Calu3 (cell line): ENCODE results near the gene GNB1. TPM values are rescaled to one million over a fixed set of nuclear protein-coding genes. Genes with fewer than 3 reads are reported as not detected.

ENCODE experiments used
- BruUV-seq: library from RNA; stranded (reverse); fragments of 400-500 nt; replicated peaks from 2 replicates; lab custom pipeline; 2021; lab: Mats Ljungman, UMichigan
- CTCF ChIA-PET: fragments of 300-600 bp; sonication (Branson Sonifier 250); formaldehyde crosslinking; loops from one replicate; lab custom pipeline; 2022; ENCODE audit warnings: antibody characterized with exemption; lab: Charles Lee
- DNase-seq: peaks from one replicate; pipeline ENCODE4 v3.0.0; 2022
- H3K27ac Mint-ChIP-seq: one replicate; pipeline ENCODE4 v1.8.0; 2022; ENCODE audit warnings: mixed read lengths; ENCODE audit not compliant: unreplicated experiment
- H3K27me3 Mint-ChIP-seq: one replicate; pipeline ENCODE4 v1.8.0; 2022; ENCODE audit warnings: mixed read lengths; ENCODE audit not compliant: unreplicated experiment
- H3K36me3 Mint-ChIP-seq: one replicate; pipeline ENCODE4 v1.8.0; 2022; ENCODE audit warnings: mild to moderate bottlenecking, moderate library complexity, mixed read lengths; ENCODE audit not compliant: insufficient read depth, unreplicated experiment
- H3K4me1 Mint-ChIP-seq: one replicate; pipeline ENCODE4 v1.8.0; 2022; ENCODE audit warnings: mild to moderate bottlenecking, low read depth, mixed read lengths; ENCODE audit not compliant: unreplicated experiment
- H3K4me3 Mint-ChIP-seq: one replicate; pipeline ENCODE4 v1.8.0; 2022; ENCODE audit warnings: mild to moderate bottlenecking, low read depth, moderate library complexity, mixed read lengths; ENCODE audit not compliant: unreplicated experiment
- H3K9me3 Mint-ChIP-seq: one replicate; pipeline ENCODE4 v1.8.0; 2022; ENCODE audit warnings: low read depth, mixed read lengths; ENCODE audit not compliant: unreplicated experiment
- intact Hi-C: fragments of 100-400 bp; cut with micrococcal nuclease; formaldehyde crosslinking; loops from one replicate; pipeline ENCODE4 v1.10.0; 2022; ENCODE audit not compliant: unreplicated experiment
- total RNA-seq: library from RNA; stranded (reverse); gene quantifications from 2 replicates; pipeline ENCODE4 v1.2.3, GENCODE V29; 2022
- TF ChIP-seq, protein P1 (sequence below): fragments of 200-600 bp; IDR thresholded peaks from one replicate; pipeline ENCODE4 v1.8.0; 2022; ENCODE audit warnings: antibody characterized with exemption; ENCODE audit not compliant: unreplicated experiment

GNB1 gene
- total RNA-seq, 1 experiment from 2014 or later = 252 TPM

GRCh38 chr1:1916851-1917251 is 26.0 kb upstream of the GNB1 start:
- Mint-ChIP-seq H3K27ac (no peak overlapping the region), H3K36me3 (peaks cover 14% of the 10 kb centered on the region), H3K4me3 (no peak overlapping the region), H3K9me3 (no peaks in the 10 kb centered on the region), H3K4me1 (no peaks in the 10 kb centered on the region), H3K27me3 (peaks cover 13% of the 10 kb centered on the region)
- DNase-seq = no peak
- intact Hi-C loops = no loop called here
- BruUV-seq = no TSS peak
- CTCF ChIA-PET = no interaction called here
- TF ChIP-seq, protein P1, sequence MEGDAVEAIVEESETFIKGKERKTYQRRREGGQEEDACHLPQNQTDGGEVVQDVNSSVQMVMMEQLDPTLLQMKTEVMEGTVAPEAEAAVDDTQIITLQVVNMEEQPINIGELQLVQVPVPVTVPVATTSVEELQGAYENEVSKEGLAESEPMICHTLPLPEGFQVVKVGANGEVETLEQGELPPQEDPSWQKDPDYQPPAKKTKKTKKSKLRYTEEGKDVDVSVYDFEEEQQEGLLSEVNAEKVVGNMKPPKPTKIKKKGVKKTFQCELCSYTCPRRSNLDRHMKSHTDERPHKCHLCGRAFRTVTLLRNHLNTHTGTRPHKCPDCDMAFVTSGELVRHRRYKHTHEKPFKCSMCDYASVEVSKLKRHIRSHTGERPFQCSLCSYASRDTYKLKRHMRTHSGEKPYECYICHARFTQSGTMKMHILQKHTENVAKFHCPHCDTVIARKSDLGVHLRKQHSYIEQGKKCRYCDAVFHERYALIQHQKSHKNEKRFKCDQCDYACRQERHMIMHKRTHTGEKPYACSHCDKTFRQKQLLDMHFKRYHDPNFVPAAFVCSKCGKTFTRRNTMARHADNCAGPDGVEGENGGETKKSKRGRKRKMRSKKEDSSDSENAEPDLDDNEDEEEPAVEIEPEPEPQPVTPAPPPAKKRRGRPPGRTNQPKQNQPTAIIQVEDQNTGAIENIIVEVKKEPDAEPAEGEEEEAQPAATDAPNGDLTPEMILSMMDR = no peak

DNA sequence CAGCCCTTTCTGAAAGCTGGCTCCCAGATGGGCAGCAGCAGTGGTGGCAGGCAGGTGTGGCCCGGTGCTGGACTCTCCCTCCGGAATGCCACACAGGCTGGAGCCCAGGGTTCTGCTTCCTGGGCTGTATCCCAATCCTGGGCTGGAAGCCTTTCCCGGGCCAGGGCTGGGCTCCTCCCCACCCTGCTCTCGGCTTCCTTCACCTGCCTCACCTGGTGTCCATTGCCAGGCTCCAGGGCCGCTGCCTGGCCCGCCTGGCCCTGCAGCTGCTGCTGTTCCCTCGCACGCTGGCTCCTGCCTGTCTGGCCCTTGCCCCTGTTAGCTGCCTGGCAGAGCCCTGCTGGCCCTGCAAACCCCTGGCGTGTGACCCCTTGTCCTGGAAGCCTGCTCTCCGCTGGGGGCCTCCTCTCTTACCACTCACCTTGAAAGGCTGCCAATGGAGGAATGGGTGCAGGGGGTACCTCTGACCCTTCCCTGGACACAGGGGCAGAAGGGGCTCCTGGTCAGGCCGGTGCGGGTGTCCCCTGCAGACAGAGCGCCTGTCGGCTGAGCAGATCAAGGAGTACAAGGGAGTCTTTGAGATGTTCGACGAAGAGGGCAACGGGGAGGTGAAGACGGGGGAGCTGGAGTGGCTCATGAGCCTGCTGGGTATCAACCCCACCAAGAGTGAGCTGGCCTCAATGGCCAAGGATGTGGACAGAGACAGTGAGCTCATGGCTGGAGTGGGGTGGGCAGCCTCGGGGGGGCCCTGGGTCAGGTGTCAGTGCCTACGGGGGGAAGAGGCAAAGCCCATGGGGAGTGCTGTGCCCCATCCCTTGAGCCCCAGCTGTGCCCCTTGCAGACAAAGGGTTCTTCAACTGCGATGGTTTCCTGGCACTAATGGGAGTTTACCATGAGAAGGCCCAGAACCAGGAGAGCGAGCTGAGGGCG is 25.3 kb upstream of the GNB1 start:
- intact Hi-C loops = no loop called here
- peaks cover 13% of the 10 kb centered on the region for H3K27me3 Mint-ChIP-seq

GRCh38 chr1:1914971-1915692 is 24.2 kb upstream of the GNB1 start, which contains the start of gene CALML6:
Gene CALML6, plus strand, starts transcription at chr1:1915260. Its CDS starts 21 bp downstream, at chr1:1915281.
- no peak within 1 kb of the TSS for H3K27ac Mint-ChIP-seq
- peaks cover 13% of the 10 kb centered on the region for H3K27me3 Mint-ChIP-seq
- peaks cover 16% of the 10 kb centered on the region for H3K36me3 Mint-ChIP-seq
- peaks cover 2% of the 10 kb centered on the region for H3K4me1 Mint-ChIP-seq
- H3K9me3 Mint-ChIP-seq = no peaks in the 10 kb centered on the region
- CTCF ChIA-PET = no interaction called here
- intact Hi-C loops = no loop called here
- TF ChIP-seq, protein P1 = no peak
- no peak within 1 kb of the TSS for H3K4me3 Mint-ChIP-seq
- no peak for DNase-seq
- no TSS peak for BruUV-seq

More for the DNA sequence above, 25.3 kb upstream of the GNB1 start:
- no peaks in the 10 kb centered on the region for H3K4me1 Mint-ChIP-seq
- DNase-seq = no peak
- BruUV-seq = no TSS peak
- H3K27ac Mint-ChIP-seq = no peak overlapping the region
- TF ChIP-seq, protein P1 = no peak
- H3K4me3 Mint-ChIP-seq = no peak overlapping the region
- CTCF ChIA-PET = no interaction called here
- H3K36me3 Mint-ChIP-seq = peaks cover 14% of the 10 kb centered on the region
- no peaks in the 10 kb centered on the region for H3K9me3 Mint-ChIP-seq

DNA sequence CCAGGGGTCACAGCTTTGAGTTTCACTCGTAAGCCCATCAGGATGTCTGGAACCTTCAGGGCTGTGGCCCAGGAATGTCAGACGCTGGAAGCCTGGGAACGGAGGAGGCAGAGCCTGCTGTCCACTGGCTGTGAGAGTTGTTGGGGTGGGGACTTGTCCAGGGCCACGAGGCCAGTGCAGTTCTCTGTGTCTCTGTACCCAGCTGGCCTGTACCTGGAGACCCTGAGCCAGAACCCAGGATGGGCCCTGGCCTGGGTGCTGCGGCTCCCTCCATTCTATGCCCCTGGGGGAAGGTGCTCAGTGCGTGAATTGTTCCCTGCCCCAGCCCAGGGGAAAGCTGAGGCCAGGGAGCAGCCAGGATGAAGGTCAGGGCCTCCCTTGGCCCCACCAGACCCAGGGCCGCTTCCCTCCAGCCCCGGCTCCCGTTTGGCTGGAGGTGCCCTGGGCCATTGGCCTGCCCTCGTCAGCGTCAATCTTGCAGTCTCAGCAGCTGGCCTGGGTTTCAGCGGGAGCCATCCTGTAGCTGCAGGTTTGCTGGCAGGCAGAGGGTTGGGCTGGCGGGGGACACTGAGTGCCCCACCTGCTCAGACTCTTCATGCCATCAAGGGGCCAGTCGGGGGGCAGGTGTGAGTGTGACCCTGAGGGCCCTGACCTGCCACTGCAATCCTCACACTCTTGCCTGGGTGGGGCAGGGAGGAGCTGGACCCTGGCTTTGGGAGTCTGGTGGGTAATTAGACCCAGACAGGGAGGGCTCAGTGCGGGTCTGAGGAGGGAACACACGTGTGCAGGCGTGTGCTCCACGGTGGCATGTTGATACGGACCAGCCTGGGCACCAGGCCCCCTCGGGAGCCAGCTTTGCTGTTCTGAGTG is 23.4 kb upstream of the GNB1 start:
- H3K36me3 Mint-ChIP-seq = peaks cover 21% of the 10 kb centered on the region
- peaks cover 5% of the 10 kb centered on the region for H3K4me1 Mint-ChIP-seq
- no peak overlapping the region for H3K4me3 Mint-ChIP-seq
- TF ChIP-seq, protein P1 = no peak
- CTCF ChIA-PET = no interaction called here
- BruUV-seq = no TSS peak
- peaks cover 13% of the 10 kb centered on the region for H3K27me3 Mint-ChIP-seq
- intact Hi-C loops = no loop called here
- H3K27ac Mint-ChIP-seq = no peak overlapping the region
- DNase-seq = no peak
- no peaks in the 10 kb centered on the region for H3K9me3 Mint-ChIP-seq
